Measurements from ENCODE around the gene FOCAD. TPM values are rescaled to one million over a fixed set of nuclear protein-coding genes. Genes with fewer than 3 reads are reported as not detected.

Gene FOCAD
- total and polyA plus RNA-seq, 10 of the 15 experiments (the other 5 are each of a cell fraction or from before 2014, with no cell fraction given), result 13.7 to 93.0 (median 41.8) TPM

- H3K4me2 ChIP-seq (ENCODE audit: control insufficient read depth, insufficient read depth), result no peak overlapping the region
- DNase-seq (ENCODE audit: low read depth, low spot score) (no peak), ATAC-seq (no peak), FAIRE-seq (no peak)
- H3K36me3 ChIP-seq (ENCODE audit: control insufficient read depth in 2 of 2, insufficient read depth in 2 of 2, low read length in 1 of 2), result 0 out of 4 replicates have a peak, but pooled peaks cover 0 to 1% of the 10 kb centered on the region in 2 experiments
- SMC1A ChIA-PET (ENCODE audit: uncharacterized antibody, unreplicated experiment), result interaction anchor here (1.5 to 6.5 kb wide), 2 partner anchors 9 to 255 kb away, joined by 4 to 50 read pairs; partner anchors contain the start of gene MLLT3
- no peak overlapping the region for H3K4me3 ChIP-seq
- no peaks in the 10 kb centered on the region for H4K20me1 ChIP-seq (ENCODE audit: control insufficient read depth, insufficient read depth)
- no peak overlapping the region for H3K27ac ChIP-seq (ENCODE audit: control insufficient read depth, insufficient read depth)
- no peak overlapping the region for H2AFZ ChIP-seq (ENCODE audit: control insufficient read depth, low read depth, low read length)
- no peak for TF ChIP-seq PBX3 (IDR thresholded peaks at IDR 0.05; ENCODE audit: insufficient replicate concordance, low read depth, low read length)
- H3K79me2 ChIP-seq (ENCODE audit: control insufficient read depth, insufficient read depth, low read length), result no peaks in the 10 kb centered on the region
- H3K9me3 ChIP-seq (replicated peaks; ENCODE audit: control insufficient read depth, insufficient read depth, low read length), result no peaks in the 10 kb centered on the region
- in situ Hi-C loops (cut with MboI) (loop anchor here (25.0 kb wide), 1 partner anchor 232 kb away; no protein-coding TSS in a partner anchor), intact Hi-C loops (cut with micrococcal nuclease; ENCODE audit: unreplicated experiment) (loop anchor here (5.0 kb wide), 1 partner anchor 258 kb away; the partner anchor contains the start of gene MLLT3)
- BruUV-seq (replicated peaks), result no TSS peak
- RAD21 ChIA-PET (ENCODE audit: unreplicated experiment), result interaction anchor here (1.0 to 1.8 kb wide), 2 partner anchors 12 to 61 kb away, joined by 3 read pairs; no protein-coding TSS in a partner anchor
- no peaks in the 10 kb centered on the region for H3K27me3 ChIP-seq (replicated peaks in 1 of 2; ENCODE audit: control insufficient read depth in 2 of 2, insufficient read depth in 2 of 2, low read length in 1 of 2)
- H3K4me1 ChIP-seq (ENCODE audit: control insufficient read depth, insufficient read depth, low read length), result no peaks in the 10 kb centered on the region
- POLR2A ChIA-PET, result interaction anchor here (0.5 kb wide), 1 partner anchor 34 kb away, joined by 3 read pairs; no protein-coding TSS in a partner anchor
- CTCF ChIA-PET, result interaction anchor here (1.0 to 7.7 kb wide), 2 partner anchors 123 to 254 kb away, joined by 3 to 70 read pairs; no protein-coding TSS in a partner anchor
- H3K9ac ChIP-seq (ENCODE audit: control insufficient read depth, insufficient read depth, low read length), result no peak overlapping the region
- 80% methylated on average over 2 of the region's 2 CpGs for WGBS (ENCODE audit: insufficient coverage, insufficient replicate concordance, low lambda C conversion rate, missing lambda C conversion rate)
Observed at GRCh38 chr9:20880271-20880670, 196.2 kb downstream of the FOCAD start.

- Histone ChIP-seq H3K36me3 (ENCODE audit: control insufficient read depth in 2 of 2, insufficient read depth in 2 of 2, low read length in 1 of 2) (no peaks in the 10 kb centered on the region), H4K20me1 (ENCODE audit: control insufficient read depth, insufficient read depth) (no peaks in the 10 kb centered on the region), H3K79me2 (ENCODE audit: control insufficient read depth, insufficient read depth, low read length) (no peaks in the 10 kb centered on the region), H3K4me3 (no peak overlapping the region), H3K4me1 (ENCODE audit: control insufficient read depth, insufficient read depth, low read length) (no peaks in the 10 kb centered on the region), H3K4me2 (ENCODE audit: control insufficient read depth, insufficient read depth) (no peak overlapping the region), H3K27ac (ENCODE audit: control insufficient read depth, insufficient read depth) (no peak overlapping the region), H3K27me3 (replicated peaks in 1 of 2; ENCODE audit: control insufficient read depth in 2 of 2, insufficient read depth in 2 of 2, low read length in 1 of 2) (no peaks in the 10 kb centered on the region), H3K9ac (ENCODE audit: control insufficient read depth, insufficient read depth, low read length) (no peak overlapping the region), H2AFZ (ENCODE audit: control insufficient read depth, low read depth, low read length) (no peak overlapping the region), H3K9me3 (replicated peaks; ENCODE audit: control insufficient read depth, insufficient read depth, low read length) (no peaks in the 10 kb centered on the region)
- TF ChIP-seq NFYB (IDR thresholded peaks at IDR 0.05; ENCODE audit: insufficient read depth, low read depth, low read length), result no peak
- TF ChIP-seq BCL11A (IDR thresholded peaks at IDR 0.05; ENCODE audit: low read depth, low read length), result no peak
- ChIA-PET RAD21 (ENCODE audit: unreplicated experiment) (interaction anchor here (1.0 to 1.8 kb wide), 2 partner anchors 11 to 61 kb away, joined by 3 read pairs; no protein-coding TSS in a partner anchor), POLR2A (interaction anchor here (0.5 kb wide), 1 partner anchor 33 kb away, joined by 3 read pairs; no protein-coding TSS in a partner anchor), SMC1A (ENCODE audit: uncharacterized antibody, unreplicated experiment) (interaction anchor here (0.7 to 6.5 kb wide), 3 partner anchors 8 to 255 kb away, joined by 3 to 50 read pairs (median 4); partner anchors contain the start of genes FOCAD and MLLT3), CTCF (interaction anchor here (1.0 to 7.7 kb wide), 2 partner anchors 123 to 254 kb away, joined by 3 to 70 read pairs; no protein-coding TSS in a partner anchor)
- intact Hi-C loops (cut with micrococcal nuclease; ENCODE audit: unreplicated experiment), result loop anchor here (5.0 kb wide), 1 partner anchor 258 kb away; the partner anchor contains the start of gene MLLT3
- FAIRE-seq (no peak), ATAC-seq (no peak), DNase-seq (ENCODE audit: low read depth, low spot score) (no peak)
- 94% methylated on average over 2 of the region's 2 CpGs for WGBS (ENCODE audit: insufficient coverage, insufficient replicate concordance, low lambda C conversion rate, missing lambda C conversion rate)
- in situ Hi-C loops (cut with MboI), result loop anchor here (25.0 kb wide), 1 partner anchor 232 kb away; no protein-coding TSS in a partner anchor
- no TSS peak for BruUV-seq (replicated peaks)
Observed at GRCh38 chr9:20880675-20881074, 196.6 kb downstream of the FOCAD start.
